Measurements from ENCODE around the gene RBX1.
"Not testable (repeated sequence)": the region's sequence is repeated elsewhere in the genome, so short reads cannot be mapped to it uniquely, and the experiment has no call there.

Gene RBX1

GRCh38 chr22:40972587-40972986 is 21.4 kb downstream of the RBX1 start:
- no peak for DNase-seq (ENCODE audit: low spot score)

- DNase-seq (ENCODE audit: low spot score) = no peak
Observed at GRCh38 chr22:40973144-40973543, 22.0 kb downstream of the RBX1 start.

DNA sequence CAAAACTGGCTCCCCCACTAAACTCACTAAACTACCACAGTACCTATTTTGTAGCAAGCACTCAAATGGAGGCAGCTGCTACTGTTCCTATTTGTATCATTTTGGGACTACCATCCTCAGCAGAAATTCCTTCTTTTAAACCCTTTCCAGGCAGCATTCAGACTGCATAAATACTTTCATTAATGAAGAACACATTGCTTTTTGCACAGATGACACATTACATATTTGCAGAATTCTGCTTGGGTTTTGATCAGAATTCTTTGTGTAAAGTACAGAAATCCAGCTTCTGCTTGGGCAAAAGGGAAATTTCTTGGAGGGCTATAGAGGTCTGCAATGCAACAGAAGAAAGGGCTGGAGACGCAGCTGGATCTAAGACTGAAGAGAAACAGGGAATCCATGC is 24.2 kb downstream of the RBX1 start:
- no peak for DNase-seq (ENCODE audit: low spot score)

GRCh38 chr22:40976866-40977700 is 25.9 kb downstream of the RBX1 start:
- no peak for DNase-seq (ENCODE audit: low spot score)

GRCh38 chr22:40979198-40979597 is 28.0 kb downstream of the RBX1 start:
- DNase-seq (ENCODE audit: low spot score) = no peak

DNA sequence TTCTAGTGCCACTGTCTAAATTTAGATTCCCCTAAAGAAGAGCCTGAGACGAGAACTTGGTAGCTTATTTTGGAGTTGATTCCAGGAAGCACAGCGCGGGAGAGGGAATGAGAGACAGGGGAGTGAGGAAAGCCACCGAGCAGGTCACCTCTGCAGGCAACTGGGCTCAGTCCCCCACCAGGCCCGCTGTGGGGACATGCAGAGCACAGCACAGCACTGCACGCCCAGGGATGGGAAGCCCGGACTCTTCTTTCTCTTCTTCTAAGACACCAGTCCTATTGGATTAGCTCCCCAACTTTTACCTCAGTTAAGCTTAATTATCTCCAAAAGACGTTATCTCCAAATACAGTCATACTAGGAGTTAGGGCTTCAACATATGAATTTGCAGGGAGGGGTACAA is 28.7 kb downstream of the RBX1 start:
- DNase-seq (ENCODE audit: low spot score) = no peak

- DNase-seq (ENCODE audit: low spot score) = no peak
Observed at GRCh38 chr22:40982482-40983385, 31.6 kb downstream of the RBX1 start.

DNA sequence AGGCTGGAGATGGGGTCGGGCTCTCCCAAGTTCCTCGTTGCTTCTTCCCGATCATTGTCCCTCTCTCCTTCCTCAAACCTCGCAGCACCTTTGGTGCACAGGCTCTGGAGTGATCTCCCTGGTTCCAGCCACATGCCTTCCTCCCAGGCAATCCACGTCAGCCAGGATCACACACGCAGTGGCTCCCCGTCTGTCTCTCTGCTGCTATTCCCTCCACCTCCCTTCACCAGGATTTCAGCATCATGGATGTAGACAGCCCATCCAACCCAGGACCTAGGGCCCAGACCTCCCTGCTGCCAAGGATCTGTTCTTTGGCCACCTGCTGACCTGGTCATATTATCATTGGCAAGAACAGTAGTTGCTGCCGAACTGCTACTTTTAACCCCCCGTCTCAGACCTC is 40.1 kb downstream of the RBX1 start:
- no peak for DNase-seq (ENCODE audit: low spot score)

DNA sequence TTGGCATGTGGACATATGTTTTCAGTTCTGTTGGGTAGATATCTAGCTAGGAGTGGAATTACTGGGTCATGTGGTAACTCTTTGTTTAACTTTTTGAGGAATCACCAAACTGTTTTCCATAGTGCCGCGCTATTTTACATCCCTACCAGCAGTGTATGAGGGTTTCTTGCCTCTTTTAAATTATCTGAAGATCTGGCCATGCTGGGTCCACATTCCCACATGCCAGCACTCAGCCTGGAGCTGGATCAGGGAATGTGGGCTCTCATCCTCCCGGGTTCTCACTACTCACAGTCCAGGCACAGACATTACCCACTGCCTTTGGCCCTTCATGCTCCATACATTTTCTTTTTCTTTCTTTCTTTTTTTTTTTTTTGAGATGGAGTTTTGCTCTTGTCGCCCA is 44.6 kb downstream of the RBX1 start:
- DNase-seq (ENCODE audit: low spot score) = no peak

DNA sequence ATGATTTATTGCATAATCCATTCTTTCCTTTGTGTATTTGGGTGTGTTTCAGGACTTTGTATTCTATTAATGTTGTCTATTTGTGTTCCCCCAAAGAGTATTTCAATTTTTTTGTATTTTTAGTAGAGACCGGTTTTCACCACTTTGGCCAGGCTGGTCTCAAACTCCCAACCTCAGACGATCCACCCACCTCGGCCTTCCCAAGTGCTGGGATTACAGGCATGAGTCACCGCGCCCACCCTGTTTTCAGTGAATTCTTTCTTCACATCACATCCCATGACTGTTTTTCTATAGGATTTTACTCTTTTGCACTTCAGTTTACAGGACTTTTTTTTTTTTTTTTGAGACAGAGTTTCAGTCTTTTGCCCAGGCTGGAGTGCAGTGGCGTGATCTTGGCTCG is 46.3 kb downstream of the RBX1 start:
- DNase-seq (ENCODE audit: low spot score) = no peak

DNA sequence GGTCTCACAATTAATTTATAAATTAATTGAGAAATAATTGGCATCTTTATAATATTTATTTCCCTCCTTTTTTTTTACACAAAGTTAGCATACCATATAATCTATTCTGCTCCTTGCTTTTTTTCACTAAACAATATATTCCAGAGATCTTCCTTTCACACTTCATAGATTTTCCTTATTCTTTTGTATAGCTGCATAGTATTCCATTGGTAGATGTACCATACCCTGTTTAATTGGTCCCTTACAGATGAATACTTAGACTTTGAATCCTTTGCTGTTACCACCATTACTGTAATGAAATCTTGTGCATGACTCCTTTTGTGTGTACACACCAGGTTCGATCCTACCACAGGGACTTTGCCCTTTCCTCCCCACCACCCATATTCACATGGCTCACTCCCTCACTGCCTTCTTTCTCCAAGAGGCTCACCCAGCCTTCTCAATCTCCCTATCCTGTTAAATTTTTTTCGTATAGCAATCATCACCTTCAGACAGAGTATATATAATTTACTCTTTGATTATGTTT is 48.9 kb downstream of the RBX1 start:
- no peak for DNase-seq (ENCODE audit: low spot score)

GRCh38 chr22:41000941-41001721 is 50.0 kb downstream of the RBX1 start:
- no peak for DNase-seq (ENCODE audit: low spot score)

- peak; percentile 61 for DNase-seq (ENCODE audit: low spot score)
Observed at GRCh38 chr22:41001722-41002122, 50.5 kb downstream of the RBX1 start.

GRCh38 chr22:41002386-41002785 is 51.2 kb downstream of the RBX1 start:
- DNase-seq (ENCODE audit: low spot score) = not testable (repeated sequence)

- DNase-seq (ENCODE audit: low spot score) = peak; percentile 46
Observed at GRCh38 chr22:41003066-41003465, 51.9 kb downstream of the RBX1 start.

DNA sequence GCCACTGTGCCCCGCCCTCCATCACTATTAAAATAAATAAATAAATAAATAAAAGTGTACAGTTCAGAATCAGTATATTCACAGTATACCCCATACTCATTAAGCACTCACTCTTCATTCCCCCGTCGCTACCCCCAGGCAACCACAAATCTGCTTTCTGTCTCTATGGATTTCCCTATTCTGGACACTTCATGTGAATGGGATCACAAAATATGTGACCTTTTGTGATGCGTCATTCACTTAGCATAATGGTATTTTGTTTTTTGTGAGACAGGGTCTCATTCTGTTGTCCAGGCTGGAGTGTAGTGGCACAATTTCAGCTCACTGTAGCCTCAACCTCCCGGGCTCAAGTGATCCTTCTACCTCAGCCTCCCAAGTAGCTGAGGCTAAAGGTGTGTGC is 52.8 kb downstream of the RBX1 start:
- no peak for DNase-seq (ENCODE audit: low spot score)

DNA sequence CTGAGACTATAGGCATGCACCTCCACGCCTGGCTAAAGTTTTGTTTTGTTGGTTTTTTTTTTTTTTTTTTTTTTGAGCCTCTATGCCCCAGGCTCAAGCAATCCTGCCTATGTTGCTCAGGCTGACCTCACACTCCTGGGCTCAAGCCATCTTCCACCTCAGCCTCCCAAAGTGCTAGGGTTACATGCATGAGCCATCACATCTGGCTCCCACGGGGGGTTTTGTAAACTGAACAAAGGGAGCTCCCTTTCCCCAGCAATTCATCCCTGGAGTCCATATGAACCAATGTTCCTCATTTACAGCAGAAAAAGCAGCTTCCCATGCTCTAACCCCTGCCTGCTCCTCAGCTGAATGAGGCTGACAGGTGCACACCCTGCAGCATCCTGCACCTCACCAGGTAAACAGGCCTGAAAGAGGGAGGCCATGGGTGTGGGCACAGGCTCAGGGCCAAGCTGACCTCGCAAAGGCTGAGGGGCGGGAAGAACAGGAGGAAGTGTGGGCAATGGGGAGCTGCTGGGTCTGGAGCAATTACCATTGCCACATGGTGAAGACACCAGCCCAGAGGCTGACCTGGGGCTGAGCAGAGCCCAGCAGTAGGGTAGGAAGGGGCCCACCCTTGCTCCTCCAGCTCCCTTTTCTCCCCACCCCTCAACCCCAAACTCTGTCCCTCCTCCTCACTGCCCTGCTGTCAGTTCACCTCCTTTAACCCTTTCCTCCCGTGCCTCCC is 58.2 kb downstream of the RBX1 start:
- DNase-seq (ENCODE audit: low spot score) = no peak

DNA sequence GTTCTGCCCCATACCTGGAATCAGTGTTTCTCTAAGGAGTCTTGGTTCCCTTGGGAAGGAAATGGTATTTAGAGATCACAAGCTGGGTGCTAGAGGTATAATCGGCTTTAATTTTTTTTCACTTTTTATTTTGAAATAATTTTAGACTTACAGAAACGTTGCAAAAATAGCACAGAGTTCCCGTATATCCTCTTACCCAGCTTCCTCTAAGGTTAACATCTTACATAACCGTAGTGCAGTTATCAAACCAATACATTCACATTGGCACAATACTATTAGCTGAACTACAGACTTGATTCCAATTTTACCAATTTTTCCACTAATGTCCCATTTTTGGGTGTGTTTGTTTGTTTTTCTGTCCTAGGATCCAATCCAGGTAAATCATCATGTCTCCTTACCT is 63.8 kb downstream of the RBX1 start:
- no peak for DNase-seq (ENCODE audit: low spot score)

GRCh38 chr22:41021061-41021612 is 70.0 kb downstream of the RBX1 start:
- DNase-seq (ENCODE audit: low spot score) = no peak

DNA sequence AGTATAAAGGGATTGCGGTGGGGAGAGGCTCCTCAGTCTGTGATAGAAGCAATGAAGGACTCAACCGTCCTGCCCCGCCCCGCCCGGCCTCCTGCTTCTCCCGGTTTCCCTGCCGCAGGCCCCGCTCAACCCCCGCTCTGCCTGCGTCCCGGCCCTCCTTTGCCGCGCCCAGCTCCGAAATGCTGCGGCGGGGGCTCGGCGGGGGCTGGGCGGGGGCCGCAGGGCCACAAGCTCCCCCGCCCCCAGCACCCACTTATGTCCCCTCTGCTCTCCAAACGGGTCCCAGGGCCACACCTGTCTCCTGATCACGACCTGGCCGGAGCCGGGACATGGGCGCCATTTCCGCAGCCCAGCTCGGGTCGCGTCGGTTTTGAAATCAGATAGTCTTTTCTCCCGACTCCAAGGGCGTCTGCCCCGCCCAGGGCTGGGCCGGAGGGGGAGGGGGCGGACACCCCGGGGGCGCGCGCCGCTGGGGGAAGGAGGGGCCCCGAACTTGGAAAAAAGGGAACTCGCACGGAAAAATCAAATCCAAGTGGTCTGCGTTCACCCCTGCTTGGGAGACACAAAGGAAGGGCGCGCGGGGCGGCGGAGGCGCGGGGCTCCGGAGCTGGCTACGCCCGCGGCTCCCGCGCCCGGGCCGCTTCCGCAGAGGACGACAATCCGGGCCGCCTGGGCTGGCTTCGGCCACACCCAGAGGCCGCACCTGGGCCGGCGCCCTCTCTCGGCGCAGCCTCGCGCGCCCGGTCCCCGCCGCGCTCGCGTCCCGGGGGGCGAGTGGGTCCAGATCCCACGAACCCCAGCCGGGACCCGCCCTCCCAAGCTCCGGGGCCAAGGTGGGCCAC is 70.7 kb downstream of the RBX1 start:
- peak; percentile 67 for DNase-seq (ENCODE audit: low spot score)

Measured in kidney tubule cell (primary cell).